ENCODE results near the gene CTNNA2. TPM values are rescaled to one million over a fixed set of nuclear protein-coding genes. Genes with fewer than 3 reads are reported as not detected.

CTNNA2 gene
- total RNA-seq, 1 donor from 2014 or later, result 43.5 TPM

DNA sequence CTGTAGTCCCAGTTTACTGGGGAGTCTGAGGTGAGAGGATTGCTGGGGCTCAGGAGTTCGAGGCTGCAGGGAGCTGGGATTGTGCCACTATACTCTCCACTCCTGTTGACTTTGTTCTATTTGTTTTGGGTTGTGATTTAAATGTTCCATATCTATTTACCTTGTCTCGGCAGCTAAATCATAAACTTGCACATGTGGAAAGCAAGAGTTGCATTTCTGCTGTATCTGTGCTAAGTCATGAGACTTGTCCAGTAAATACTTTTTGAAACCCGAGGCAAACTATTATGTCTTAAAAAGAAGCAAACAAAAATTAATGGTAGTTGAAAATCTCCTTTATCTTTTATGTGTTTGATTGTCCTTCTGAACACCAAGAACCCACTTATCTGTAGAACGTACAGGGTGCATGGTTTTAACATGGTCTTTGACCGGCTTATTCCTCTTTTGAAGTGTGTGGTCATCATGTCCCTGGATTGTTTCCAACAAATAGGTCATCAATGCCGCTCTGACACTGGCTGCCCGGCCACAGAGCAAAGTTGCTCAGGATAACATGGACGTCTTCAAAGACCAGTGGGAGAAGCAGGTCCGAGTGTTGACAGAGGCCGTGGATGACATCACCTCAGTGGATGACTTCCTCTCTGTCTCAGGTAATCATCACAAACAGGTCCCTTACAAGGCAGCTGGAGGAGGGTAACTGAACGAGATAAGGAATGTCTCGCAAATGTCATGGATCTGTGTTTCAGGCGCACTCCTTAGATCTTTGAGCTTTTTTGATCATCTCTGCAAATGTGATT lies 1032.8 kb downstream of the CTNNA2 start:
- no peak overlapping the region for H3K4me3 Mint-ChIP-seq

DNA sequence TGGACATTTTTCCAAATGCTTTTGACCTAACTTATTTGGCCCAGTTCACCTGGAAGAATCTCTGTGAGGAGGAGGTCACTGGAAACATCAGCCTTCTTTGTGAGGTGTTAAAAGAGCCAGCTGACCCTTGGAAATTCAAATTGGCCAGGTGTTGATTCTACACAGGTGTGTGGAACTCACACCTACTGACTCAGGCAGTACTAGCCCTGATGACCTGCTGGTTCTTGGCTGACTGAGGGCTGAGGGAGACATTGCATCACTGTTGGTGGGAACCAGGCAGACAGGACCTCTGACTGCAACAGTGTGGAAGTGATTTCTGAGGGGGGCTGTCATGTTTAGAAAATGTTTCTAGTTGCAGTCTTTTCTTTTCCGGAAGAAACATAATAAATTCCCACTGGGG lies 1033.9 kb downstream of the CTNNA2 start:
- TF ChIP-seq EZH2 (IDR thresholded peaks at IDR 0.05) (no peak), EZH2phosphoT487 (IDR thresholded peaks at IDR 0.05) (no peak)
- TF ChIP-seq, protein P1, sequence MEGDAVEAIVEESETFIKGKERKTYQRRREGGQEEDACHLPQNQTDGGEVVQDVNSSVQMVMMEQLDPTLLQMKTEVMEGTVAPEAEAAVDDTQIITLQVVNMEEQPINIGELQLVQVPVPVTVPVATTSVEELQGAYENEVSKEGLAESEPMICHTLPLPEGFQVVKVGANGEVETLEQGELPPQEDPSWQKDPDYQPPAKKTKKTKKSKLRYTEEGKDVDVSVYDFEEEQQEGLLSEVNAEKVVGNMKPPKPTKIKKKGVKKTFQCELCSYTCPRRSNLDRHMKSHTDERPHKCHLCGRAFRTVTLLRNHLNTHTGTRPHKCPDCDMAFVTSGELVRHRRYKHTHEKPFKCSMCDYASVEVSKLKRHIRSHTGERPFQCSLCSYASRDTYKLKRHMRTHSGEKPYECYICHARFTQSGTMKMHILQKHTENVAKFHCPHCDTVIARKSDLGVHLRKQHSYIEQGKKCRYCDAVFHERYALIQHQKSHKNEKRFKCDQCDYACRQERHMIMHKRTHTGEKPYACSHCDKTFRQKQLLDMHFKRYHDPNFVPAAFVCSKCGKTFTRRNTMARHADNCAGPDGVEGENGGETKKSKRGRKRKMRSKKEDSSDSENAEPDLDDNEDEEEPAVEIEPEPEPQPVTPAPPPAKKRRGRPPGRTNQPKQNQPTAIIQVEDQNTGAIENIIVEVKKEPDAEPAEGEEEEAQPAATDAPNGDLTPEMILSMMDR (IDR thresholded peaks at IDR 0.05), result no peak
- H3K27ac ChIP-seq, result no peak overlapping the region
- no peaks in the 10 kb centered on the region for H3K27me3 Mint-ChIP-seq (ENCODE audit: insufficient read depth, low read depth)
- H3K36me3 ChIP-seq, result no peaks in the 10 kb centered on the region
- H3K4me1 Mint-ChIP-seq, result no peaks in the 10 kb centered on the region
- H4K20me1 ChIP-seq (ENCODE audit: low read depth), result no peaks in the 10 kb centered on the region
- no peak overlapping the region for H2AFZ ChIP-seq (replicated peaks)
- no peak for DNase-seq (ENCODE audit: low spot score)
- peaks cover 6% of the 10 kb centered on the region for H3K4me1 ChIP-seq
- H3K79me2 ChIP-seq (ENCODE audit: low read depth), result no peaks in the 10 kb centered on the region
- H3K4me3 Mint-ChIP-seq, result no peak overlapping the region
- H3K9me3 ChIP-seq (ENCODE audit: low read depth), result no peaks in the 10 kb centered on the region
- no peak overlapping the region for H3K4me2 ChIP-seq
- H3K4me3 ChIP-seq, result no peak overlapping the region
- H3K36me3 Mint-ChIP-seq, result no peaks in the 10 kb centered on the region
- H3K27me3 ChIP-seq, result no peaks in the 10 kb centered on the region
- no peaks in the 10 kb centered on the region for H3F3A ChIP-seq (ENCODE audit: low read depth)
- no peak overlapping the region for H3K27ac Mint-ChIP-seq
- no peaks in the 10 kb centered on the region for H3K9me3 Mint-ChIP-seq
- no peak overlapping the region for H3K9ac ChIP-seq

More for the DNA sequence above, 1032.8 kb downstream of the CTNNA2 start:
- H3K36me3 ChIP-seq, result no peaks in the 10 kb centered on the region
- H3K27me3 ChIP-seq, result no peaks in the 10 kb centered on the region
- H3K9me3 ChIP-seq (ENCODE audit: low read depth), result no peaks in the 10 kb centered on the region
- H3K27ac ChIP-seq, result no peak overlapping the region
- H4K20me1 ChIP-seq (ENCODE audit: low read depth), result no peaks in the 10 kb centered on the region
- Mint-ChIP-seq H3K27ac (no peak overlapping the region), H3K36me3 (no peaks in the 10 kb centered on the region), H3K4me1 (no peaks in the 10 kb centered on the region), H3K9me3 (no peaks in the 10 kb centered on the region), H3K27me3 (ENCODE audit: insufficient read depth, low read depth) (no peaks in the 10 kb centered on the region)
- no peak overlapping the region for H3K9ac ChIP-seq
- no peak overlapping the region for H2AFZ ChIP-seq (replicated peaks)
- H3F3A ChIP-seq (ENCODE audit: low read depth), result no peaks in the 10 kb centered on the region
- no peak for DNase-seq (ENCODE audit: low spot score)
- TF ChIP-seq EZH2phosphoT487 (IDR thresholded peaks at IDR 0.05), result no peak
- TF ChIP-seq EZH2 (IDR thresholded peaks at IDR 0.05), result no peak
- TF ChIP-seq, protein P1 (IDR thresholded peaks at IDR 0.05), result no peak
- H3K4me2 ChIP-seq, result no peak overlapping the region
- H3K4me1 ChIP-seq, result peaks cover 6% of the 10 kb centered on the region
- H3K4me3 ChIP-seq, result no peak overlapping the region
- H3K79me2 ChIP-seq (ENCODE audit: low read depth), result no peaks in the 10 kb centered on the region

DNA sequence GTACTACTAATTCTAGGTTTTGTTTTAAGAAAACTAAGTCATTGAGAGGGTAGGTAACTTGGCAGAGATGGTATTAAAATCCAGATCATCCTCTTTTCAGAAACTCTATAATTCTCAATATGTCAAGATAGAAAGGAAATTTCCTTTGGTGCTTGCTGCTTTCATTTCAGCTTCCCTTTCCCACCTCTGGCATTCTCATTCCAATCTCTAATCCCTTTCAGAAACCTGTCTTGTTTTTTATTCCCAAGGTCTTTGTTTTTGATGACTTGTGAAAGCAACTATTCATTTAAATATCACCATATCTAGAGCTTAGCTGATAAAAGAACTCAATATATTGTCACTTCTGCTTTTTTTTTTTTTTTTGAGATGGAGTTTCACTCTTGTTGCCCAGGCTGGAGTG lies 1034.5 kb downstream of the CTNNA2 start:
- Histone ChIP-seq H3F3A (ENCODE audit: low read depth) (no peaks in the 10 kb centered on the region), H3K79me2 (ENCODE audit: low read depth) (no peaks in the 10 kb centered on the region), H3K9ac (no peak overlapping the region), H3K36me3 (no peaks in the 10 kb centered on the region), H2AFZ (replicated peaks) (no peak overlapping the region), H3K9me3 (ENCODE audit: low read depth) (no peaks in the 10 kb centered on the region), H3K4me1 (peaks cover 6% of the 10 kb centered on the region), H4K20me1 (ENCODE audit: low read depth) (no peaks in the 10 kb centered on the region), H3K27me3 (no peaks in the 10 kb centered on the region), H3K4me3 (no peak overlapping the region), H3K27ac (no peak overlapping the region), H3K4me2 (no peak overlapping the region)
- H3K27ac Mint-ChIP-seq, result no peak overlapping the region
- no peak overlapping the region for H3K4me3 Mint-ChIP-seq
- no peaks in the 10 kb centered on the region for H3K4me1 Mint-ChIP-seq
- H3K27me3 Mint-ChIP-seq (ENCODE audit: insufficient read depth, low read depth), result no peaks in the 10 kb centered on the region
- no peaks in the 10 kb centered on the region for H3K36me3 Mint-ChIP-seq
- no peak for TF ChIP-seq EZH2 (IDR thresholded peaks at IDR 0.05)
- TF ChIP-seq, protein P1 (IDR thresholded peaks at IDR 0.05), result no peak
- TF ChIP-seq EZH2phosphoT487 (IDR thresholded peaks at IDR 0.05), result no peak
- no peaks in the 10 kb centered on the region for H3K9me3 Mint-ChIP-seq
- DNase-seq (ENCODE audit: low spot score), result no peak

Measured in neural progenitor cell (in vitro differentiated cells).